Measurements from ENCODE around the gene TRPM2.

Gene TRPM2

GRCh38 chr21:44439211-44439600 is 85.8 kb downstream of the TRPM2 start:
- H3K4me3 ChIP-seq (ENCODE audit: low read depth, low read length) = no peak overlapping the region
- TF ChIP-seq, protein P1, sequence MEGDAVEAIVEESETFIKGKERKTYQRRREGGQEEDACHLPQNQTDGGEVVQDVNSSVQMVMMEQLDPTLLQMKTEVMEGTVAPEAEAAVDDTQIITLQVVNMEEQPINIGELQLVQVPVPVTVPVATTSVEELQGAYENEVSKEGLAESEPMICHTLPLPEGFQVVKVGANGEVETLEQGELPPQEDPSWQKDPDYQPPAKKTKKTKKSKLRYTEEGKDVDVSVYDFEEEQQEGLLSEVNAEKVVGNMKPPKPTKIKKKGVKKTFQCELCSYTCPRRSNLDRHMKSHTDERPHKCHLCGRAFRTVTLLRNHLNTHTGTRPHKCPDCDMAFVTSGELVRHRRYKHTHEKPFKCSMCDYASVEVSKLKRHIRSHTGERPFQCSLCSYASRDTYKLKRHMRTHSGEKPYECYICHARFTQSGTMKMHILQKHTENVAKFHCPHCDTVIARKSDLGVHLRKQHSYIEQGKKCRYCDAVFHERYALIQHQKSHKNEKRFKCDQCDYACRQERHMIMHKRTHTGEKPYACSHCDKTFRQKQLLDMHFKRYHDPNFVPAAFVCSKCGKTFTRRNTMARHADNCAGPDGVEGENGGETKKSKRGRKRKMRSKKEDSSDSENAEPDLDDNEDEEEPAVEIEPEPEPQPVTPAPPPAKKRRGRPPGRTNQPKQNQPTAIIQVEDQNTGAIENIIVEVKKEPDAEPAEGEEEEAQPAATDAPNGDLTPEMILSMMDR (IDR thresholded peaks at IDR 0.05; ENCODE audit: low read depth, low read length, missing control alignments) = no peak
- DNase-seq (ENCODE audit: low read depth) = no peak

GRCh38 chr21:44440241-44441040 is 87.0 kb downstream of the TRPM2 start:
- TF ChIP-seq, protein P1 (IDR thresholded peaks at IDR 0.05; ENCODE audit: low read depth, low read length, missing control alignments) = no peak
- no peak overlapping the region for H3K4me3 ChIP-seq (ENCODE audit: low read depth, low read length)
- DNase-seq (ENCODE audit: low read depth) = no peak

DNA sequence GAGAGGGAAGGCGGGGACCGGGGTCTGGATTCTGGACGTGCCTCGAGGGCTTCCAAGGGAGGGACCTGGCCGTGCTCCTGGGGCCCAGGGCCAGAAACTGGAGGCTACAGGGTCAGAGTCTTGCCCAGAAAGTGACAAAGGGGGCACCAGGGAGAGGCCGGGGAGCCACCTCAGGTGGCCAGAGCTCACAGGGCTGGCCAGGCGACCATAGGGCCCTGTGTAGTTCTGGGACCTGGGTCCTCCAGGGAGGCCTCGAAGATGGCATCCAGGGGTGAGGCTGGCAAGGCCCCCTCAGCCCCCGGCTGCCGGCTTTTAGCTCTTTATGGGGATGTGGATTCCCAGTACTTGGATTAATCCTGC is 87.6 kb downstream of the TRPM2 start:
- TF ChIP-seq, protein P1 (IDR thresholded peaks at IDR 0.05; ENCODE audit: low read depth, low read length, missing control alignments) = no peak
- no peak overlapping the region for H3K4me3 ChIP-seq (ENCODE audit: low read depth, low read length)
- no peak for DNase-seq (ENCODE audit: low read depth)

- TF ChIP-seq, protein P1 (IDR thresholded peaks at IDR 0.05; ENCODE audit: low read depth, low read length, missing control alignments) = no peak
- H3K4me3 ChIP-seq (ENCODE audit: low read depth, low read length) = no peak overlapping the region
- DNase-seq (ENCODE audit: low read depth) = no peak
Measured at GRCh38 chr21:44441581-44442265, 88.3 kb downstream of the TRPM2 start.

DNA sequence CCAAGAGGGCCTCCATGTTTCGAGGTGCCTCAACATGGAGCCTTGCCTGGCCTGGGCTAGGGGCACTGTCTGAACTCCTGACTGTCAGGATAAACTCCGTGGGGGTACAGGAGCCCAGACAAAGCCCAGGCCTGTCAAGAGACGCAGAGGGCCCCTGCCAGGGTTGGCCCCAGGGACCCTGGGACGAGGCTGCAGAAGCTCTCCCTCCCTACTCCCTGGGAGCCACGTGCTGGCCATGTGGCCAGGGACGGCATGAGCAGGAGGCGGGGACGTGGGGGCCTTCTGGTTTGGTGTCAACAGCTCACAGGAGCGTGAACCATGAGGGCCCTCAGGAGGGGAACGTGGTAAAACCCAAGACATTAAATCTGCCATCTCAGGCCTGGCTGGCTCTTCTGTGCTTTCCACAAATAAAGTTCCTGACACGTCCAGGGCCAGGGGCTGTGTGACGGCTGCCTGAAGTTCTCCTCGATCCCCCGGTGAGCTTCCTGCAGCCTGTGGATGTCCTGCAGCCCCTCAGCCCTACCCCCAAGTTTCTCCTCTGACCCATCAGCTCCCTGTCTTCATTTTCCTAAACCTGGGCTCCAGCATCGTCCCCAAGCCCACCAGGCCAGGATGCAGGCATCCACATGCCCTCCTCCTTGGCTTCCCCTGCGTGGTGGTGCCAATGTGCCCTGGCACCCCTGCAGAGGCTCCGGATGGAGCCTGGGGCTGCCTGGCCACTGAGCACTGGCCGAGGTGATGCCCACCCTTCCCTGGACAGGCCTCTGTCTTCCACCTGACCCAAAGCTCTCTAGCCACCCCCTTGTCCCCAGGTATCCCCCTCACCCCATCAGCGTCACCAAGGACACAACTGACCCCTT is 89.1 kb downstream of the TRPM2 start:
- no peak for DNase-seq (ENCODE audit: low read depth)
- TF ChIP-seq, protein P1 (IDR thresholded peaks at IDR 0.05; ENCODE audit: low read depth, low read length, missing control alignments) = no peak
- H3K4me3 ChIP-seq (ENCODE audit: low read depth, low read length) = no peak overlapping the region

- DNase-seq (ENCODE audit: low read depth) = no peak
- H3K4me3 ChIP-seq (ENCODE audit: low read depth, low read length) = no peak overlapping the region
- TF ChIP-seq, protein P1 (IDR thresholded peaks at IDR 0.05; ENCODE audit: low read depth, low read length, missing control alignments) = no peak
Measured at GRCh38 chr21:44443291-44443890, 90.0 kb downstream of the TRPM2 start.
